GM12892 (cell line): ENCODE data around the gene SFXN4.
"Not testable (repeated sequence)": the region's sequence is repeated elsewhere in the genome, so short reads cannot be mapped to it uniquely, and the experiment has no call there.

Source experiments
- POLR2A ChIP-seq: IDR thresholded peaks from 2 replicates; pipeline ENCODE4 v1.6.1; 2011; ENCODE audit warnings: low read depth, low read length, control low read depth
- POLR2AphosphoS5 ChIP-seq: IDR thresholded peaks from 2 replicates; pipeline ENCODE4 v1.6.1; 2011; ENCODE audit warnings: low read depth, low read length, control low read depth
- TAF1 ChIP-seq: IDR thresholded peaks from 2 replicates; pipeline ENCODE4 v1.6.1; 2011; ENCODE audit warnings: low read depth, mild to moderate bottlenecking, control low read depth, low read length, borderline replicate concordance

DNA sequence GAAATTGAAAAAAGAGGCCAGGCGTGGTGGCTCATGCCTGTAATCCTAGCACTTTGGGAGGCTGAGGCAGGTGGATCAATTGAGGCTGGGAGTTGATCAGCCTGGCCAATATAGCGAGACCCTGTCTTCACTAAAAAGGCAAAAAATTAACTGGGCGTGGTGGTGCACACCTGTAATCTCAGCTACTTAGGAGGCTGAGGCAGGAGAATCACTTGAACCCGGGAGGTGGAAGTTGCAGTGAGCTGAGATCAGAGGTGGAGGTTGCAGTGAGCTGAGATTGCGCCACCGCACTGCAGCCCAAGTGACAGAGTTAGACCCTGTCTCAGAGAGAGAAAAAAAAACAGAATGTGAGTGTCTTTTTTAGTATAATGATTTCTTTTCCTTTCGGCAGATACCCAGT is 59.6 kb downstream of the SFXN4 start:
- TF ChIP-seq POLR2A, POLR2AphosphoS5, TAF1: not testable (repeated sequence)
